ENCODE results near the gene IL17RB. TPM values are rescaled to one million over a fixed set of nuclear protein-coding genes. Genes with fewer than 3 reads are reported as not detected.

IL17RB gene
- total RNA-seq, 6 experiments from 2014 or later: not detected

- Mint-ChIP-seq H3K9me3 (no peaks in the 10 kb centered on the region), H3K4me3 (no peak overlapping the region), H3K4me1 (ENCODE audit: low read depth) (peaks cover 32% of the 10 kb centered on the region), H3K27me3 (ENCODE audit: insufficient read depth) (peaks cover 3% of the 10 kb centered on the region), H3K27ac (no peak overlapping the region), H3K36me3 (ENCODE audit: low read depth) (no peaks in the 10 kb centered on the region)
- no peak for TF ChIP-seq CTCF (IDR thresholded peaks at IDR 0.05)
- no peak for DNase-seq
These were observed 45.0 kb upstream of the IL17RB start for GRCh38 chr3:53801319-53801718.

- Mint-ChIP-seq H3K36me3 (ENCODE audit: low read depth) (no peaks in the 10 kb centered on the region), H3K9me3 (no peaks in the 10 kb centered on the region), H3K4me3 (no peak overlapping the region), H3K27me3 (ENCODE audit: insufficient read depth) (peaks cover 3% of the 10 kb centered on the region), H3K27ac (no peak overlapping the region), H3K4me1 (ENCODE audit: low read depth) (peaks cover 43% of the 10 kb centered on the region)
- no peak for TF ChIP-seq CTCF (IDR thresholded peaks at IDR 0.05)
- no peak for DNase-seq
These were observed 44.0 kb upstream of the IL17RB start for GRCh38 chr3:53802256-53802880.

- H3K27me3 Mint-ChIP-seq (ENCODE audit: insufficient read depth): peaks cover 3% of the 10 kb centered on the region
- H3K4me1 Mint-ChIP-seq (ENCODE audit: low read depth): peaks cover 43% of the 10 kb centered on the region
- H3K9me3 Mint-ChIP-seq: no peaks in the 10 kb centered on the region
- TF ChIP-seq CTCF (IDR thresholded peaks at IDR 0.05): no peak
- DNase-seq: no peak
- H3K4me3 Mint-ChIP-seq: no peak overlapping the region
- H3K36me3 Mint-ChIP-seq (ENCODE audit: low read depth): no peaks in the 10 kb centered on the region
- peak overlapping the region; percentile 97 for H3K27ac Mint-ChIP-seq
These were observed 43.1 kb upstream of the IL17RB start for GRCh38 chr3:53803124-53803815.

DNA sequence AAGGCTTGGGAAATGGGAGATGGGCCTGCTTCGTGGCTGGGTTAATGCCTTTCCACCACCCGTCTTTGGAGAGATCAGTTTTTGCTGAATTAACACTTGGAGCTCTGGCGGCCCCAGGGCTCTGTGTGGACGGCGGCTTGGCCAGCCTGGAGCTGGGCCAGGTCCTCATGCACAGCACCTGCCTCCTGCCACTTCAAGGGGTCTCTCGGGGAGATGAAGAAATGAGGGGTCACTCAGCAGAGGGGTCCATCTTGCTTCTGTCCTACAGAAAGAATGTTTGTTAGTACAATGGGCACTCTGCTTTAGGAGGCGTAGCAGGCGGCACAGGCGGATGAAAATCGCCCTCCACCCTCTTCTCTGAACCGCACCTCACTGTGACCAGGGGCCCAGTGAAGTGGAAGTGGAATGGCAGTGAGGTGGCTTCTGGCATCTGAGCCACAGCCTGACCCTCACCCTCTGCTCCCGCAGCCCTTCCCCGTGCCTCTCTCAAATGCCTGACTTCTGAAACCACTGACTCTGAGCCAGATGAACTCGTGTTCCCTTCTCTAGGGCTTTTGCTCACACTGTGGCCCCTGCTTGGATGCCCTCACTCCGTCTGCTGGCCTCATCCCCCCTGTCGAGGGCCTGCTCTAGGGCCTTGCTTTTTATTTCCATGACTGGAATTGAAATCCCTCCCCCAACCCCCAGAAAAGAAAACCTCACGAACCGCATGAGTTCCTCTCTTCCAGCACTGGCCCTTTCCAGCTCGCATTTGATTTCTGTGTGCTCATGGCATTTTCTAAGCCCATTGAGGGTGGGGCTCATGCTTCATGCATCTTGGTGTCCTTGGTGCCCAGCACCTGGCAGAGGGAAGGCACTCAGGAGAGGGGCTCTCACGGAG is 42.3 kb upstream of the IL17RB start:
- peak; percentile 33; the same call in 1 of the 2 replicates for TF ChIP-seq CTCF (IDR thresholded peaks at IDR 0.05)
- Mint-ChIP-seq H3K27me3 (ENCODE audit: insufficient read depth) (peaks cover 3% of the 10 kb centered on the region), H3K4me3 (peak overlapping the region; percentile 47), H3K4me1 (ENCODE audit: low read depth) (peaks cover 43% of the 10 kb centered on the region), H3K9me3 (no peaks in the 10 kb centered on the region), H3K27ac (peak overlapping the region; percentile 97), H3K36me3 (ENCODE audit: low read depth) (no peaks in the 10 kb centered on the region)
- no peak for DNase-seq

- DNase-seq: peak; percentile 86
- H3K27me3 Mint-ChIP-seq (ENCODE audit: insufficient read depth): peaks cover 3% of the 10 kb centered on the region
- no peaks in the 10 kb centered on the region for H3K9me3 Mint-ChIP-seq
- peak overlapping the region; percentile 59 for H3K4me3 Mint-ChIP-seq
- peak overlapping the region; percentile 97 for H3K27ac Mint-ChIP-seq
- TF ChIP-seq CTCF (IDR thresholded peaks at IDR 0.05): no peak
- H3K36me3 Mint-ChIP-seq (ENCODE audit: low read depth): no peaks in the 10 kb centered on the region
- peaks cover 43% of the 10 kb centered on the region for H3K4me1 Mint-ChIP-seq (ENCODE audit: low read depth)
These were observed 41.5 kb upstream of the IL17RB start for GRCh38 chr3:53804697-53805462.

All from HFFc6 (cell line).